GM23248 (cell line): ENCODE data around the gene TYW1B. TPM values are rescaled to one million over a fixed set of nuclear protein-coding genes. Genes with fewer than 3 reads are reported as not detected.
"Not testable (repeated sequence)": the region's sequence is repeated elsewhere in the genome, so short reads cannot be mapped to it uniquely, and the experiment has no call there.

ENCODE experiments used
- DNase-seq: peaks from one replicate; pipeline ENCODE4 v3.0.0-alpha.2; 2015
- H2AFZ ChIP-seq: fragments of 200-600 bp; sonication (generic); 2 replicates; pipeline ENCODE4 v1.6.1; 2016; ENCODE audit warnings: antibody characterized with exemption
- H3F3A ChIP-seq: fragments of 200-600 bp; sonication (generic); 2 replicates; pipeline ENCODE4 v1.6.1; 2016; ENCODE audit warnings: mild to moderate bottlenecking, antibody characterized with exemption, mixed run types; ENCODE audit not compliant: insufficient read depth
- H3K27ac ChIP-seq: fragments of 200-600 bp; sonication (generic); 2 replicates; pipeline ENCODE4 v1.5.1; 2016; ENCODE audit warnings: mild to moderate bottlenecking
- H3K27me3 ChIP-seq: fragments of 200-600 bp; sonication (generic); replicated peaks from 2 replicates; pipeline ENCODE4 v1.6.1; 2016; ENCODE audit warnings: mild to moderate bottlenecking; ENCODE audit not compliant: insufficient read depth
- H3K36me3 ChIP-seq: fragments of 200-600 bp; sonication (generic); 2 replicates; pipeline ENCODE4 v1.6.1; 2016; ENCODE audit warnings: low read depth, mild to moderate bottlenecking
- H3K4me1 ChIP-seq: fragments of 200-600 bp; sonication (generic); 2 replicates; pipeline ENCODE4 v1.6.1; 2016; ENCODE audit warnings: mild to moderate bottlenecking; ENCODE audit not compliant: insufficient read depth
- H3K4me2 ChIP-seq: fragments of 200-600 bp; sonication (generic); one replicate; pipeline ENCODE4 v1.6.1; 2016; ENCODE audit warnings: mild to moderate bottlenecking; ENCODE audit not compliant: unreplicated experiment
- H3K4me3 ChIP-seq: fragments of 200-600 bp; sonication (generic); 2 replicates; pipeline ENCODE4 v1.5.1; 2016; ENCODE audit warnings: mild to moderate bottlenecking
- H3K79me2 ChIP-seq: fragments of 200-600 bp; sonication (generic); 2 replicates; pipeline ENCODE4 v1.6.1; 2016; ENCODE audit warnings: mild to moderate bottlenecking; ENCODE audit not compliant: insufficient read depth
- H3K9ac ChIP-seq: fragments of 200-600 bp; sonication (generic); 2 replicates; pipeline ENCODE4 v1.6.1; 2016; ENCODE audit warnings: mild to moderate bottlenecking
- H3K9me2 ChIP-seq: fragments of 200-600 bp; sonication (generic); 2 replicates; pipeline ENCODE4 v1.6.1; 2016; ENCODE audit warnings: mixed run types, mild to moderate bottlenecking, moderate library complexity; ENCODE audit not compliant: insufficient read depth
- H3K9me3 ChIP-seq: fragments of 200-600 bp; sonication (generic); one replicate; pipeline ENCODE4 v1.6.1; 2017; ENCODE audit warnings: low read depth
- H4K20me1 ChIP-seq: fragments of 200-600 bp; sonication (generic); 2 replicates; pipeline ENCODE4 v1.6.0; 2016; ENCODE audit not compliant: insufficient read depth
- WGBS, 2 experiments: methylation state at CpG; one replicate each; pipeline ENCODE4 v1.1.6; 2015 to 2017; ENCODE audit warnings: low lambda C conversion rate in 2 of 2, low coverage in 1 of 2; ENCODE audit errors: missing lambda C conversion rate in 2 of 2; 5-methylcytosine and 5-hydroxymethylcytosine counted together
- in situ Hi-C: fragments of 300-500 bp; cut with MboI; formaldehyde crosslinking; loops from 2 replicates; pipeline ENCODE4 v1.15.0; 2020
- polyA plus RNA-seq: library from polyadenylated mRNA; unstranded; fragments of >200 nt; fragmentation: Nextera tagmentation; extraction: Ambion mirVana; gene quantifications from 2 replicates; pipeline ENCODE4 v1.2.1, GENCODE V29; 2016
- total RNA-seq: library from RNA; depleted of rRNA; stranded (reverse); fragments of >200 nt; shearing (Covaris generic); gene quantifications from 2 replicates; pipeline ENCODE4 v1.2.3, GENCODE V29; 2014; rRNA removed

TYW1B gene, protein sequence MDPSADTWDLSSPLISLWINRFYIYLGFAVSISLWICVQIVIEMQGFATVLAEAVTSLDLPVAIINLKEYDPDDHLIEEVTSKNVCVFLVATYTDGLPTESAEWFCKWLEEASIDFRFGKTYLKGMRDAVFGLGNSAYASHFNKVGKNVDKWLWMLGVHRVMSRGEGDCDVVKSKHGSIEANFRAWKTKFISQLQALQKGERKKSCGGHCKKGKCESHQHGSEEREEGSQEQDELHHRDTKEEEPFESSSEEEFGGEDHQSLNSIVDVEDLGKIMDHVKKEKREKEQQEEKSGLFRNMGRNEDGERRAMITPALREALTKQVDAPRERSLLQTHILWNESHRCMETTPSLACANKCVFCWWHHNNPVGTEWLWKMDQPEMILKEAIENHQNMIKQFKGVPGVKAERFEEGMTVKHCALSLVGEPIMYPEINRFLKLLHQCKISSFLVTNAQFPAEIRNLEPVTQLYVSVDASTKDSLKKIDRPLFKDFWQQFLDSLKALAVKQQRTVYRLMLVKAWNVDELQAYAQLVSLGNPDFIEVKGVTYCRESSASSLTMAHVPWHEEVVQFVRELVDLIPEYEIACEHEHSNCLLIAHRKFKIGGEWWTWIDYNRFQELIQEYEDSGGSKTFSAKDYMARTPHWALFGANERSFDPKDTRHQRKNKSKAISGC
- total RNA-seq (1.6 TPM in 1 of 2 replicates, not detected in the other), polyA plus RNA-seq (0.75 and 0.98 TPM in 2 replicates)

DNA sequence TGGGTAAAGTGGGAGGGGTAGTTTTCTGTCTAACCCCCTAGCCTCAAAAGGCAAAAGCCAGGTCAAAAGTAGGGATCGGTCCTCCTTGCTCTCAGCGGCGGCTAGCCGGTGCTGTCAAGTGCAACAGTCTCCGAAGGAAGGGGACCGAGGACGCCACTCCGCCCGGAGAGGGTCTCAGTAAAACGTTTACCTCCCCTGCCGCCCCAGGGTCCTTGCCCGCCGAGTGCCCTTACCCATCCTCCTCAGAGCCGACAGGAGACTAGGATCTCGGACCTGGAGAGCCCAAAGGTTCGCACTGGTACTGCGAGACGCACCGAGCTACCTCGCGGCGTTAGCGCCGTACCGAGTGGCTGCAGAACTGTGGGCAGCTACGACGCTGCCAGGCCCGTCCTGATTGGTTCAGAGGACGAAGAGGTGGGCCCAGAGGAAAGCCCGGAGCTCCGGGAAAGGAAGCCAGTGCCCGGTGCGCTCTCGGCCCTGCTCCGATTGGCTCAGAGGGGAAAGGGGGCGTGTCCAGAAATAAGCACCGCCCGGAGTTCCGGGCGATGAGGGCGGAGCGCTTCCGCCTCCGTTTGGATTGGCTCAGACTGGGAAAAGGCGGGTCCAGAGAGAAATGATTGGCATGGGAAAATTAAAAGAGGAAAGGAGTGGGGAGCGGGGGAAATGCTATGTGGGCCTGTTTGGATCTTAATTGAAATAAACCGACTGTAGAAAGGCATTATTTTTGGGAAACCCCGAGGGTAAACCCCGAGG, at the start of gene TYW1B:
TYW1B (minus strand) TSS at position 362 of the 753 bp plus-strand sequence; CDS start at position 237, 125 bp downstream.
- Histone ChIP-seq H3F3A (peaks cover 28% of the 10 kb centered on the region), H3K4me2 (peak within 1 kb of the TSS; percentile 94), H3K9ac (peak within 1 kb of the TSS; percentile 81), H3K79me2 (peaks cover 39% of the 10 kb centered on the region), H3K4me3 (peak within 1 kb of the TSS; percentile 84), H3K4me1 (peaks cover 22% of the 10 kb centered on the region), H3K36me3 (peaks cover 16% of the 10 kb centered on the region), H3K27ac (peak within 1 kb of the TSS; percentile 67), H2AFZ (peak within 1 kb of the TSS; percentile 95)
- H3K9me3 ChIP-seq, H4K20me1 ChIP-seq, in situ Hi-C loops, H3K9me2 ChIP-seq, H3K27me3 ChIP-seq: not testable (repeated sequence)
- 1% methylated on average over 42 to 49 of the region's 49 CpGs for WGBS, 2 experiments
- DNase-seq = peak; percentile 97

DNA sequence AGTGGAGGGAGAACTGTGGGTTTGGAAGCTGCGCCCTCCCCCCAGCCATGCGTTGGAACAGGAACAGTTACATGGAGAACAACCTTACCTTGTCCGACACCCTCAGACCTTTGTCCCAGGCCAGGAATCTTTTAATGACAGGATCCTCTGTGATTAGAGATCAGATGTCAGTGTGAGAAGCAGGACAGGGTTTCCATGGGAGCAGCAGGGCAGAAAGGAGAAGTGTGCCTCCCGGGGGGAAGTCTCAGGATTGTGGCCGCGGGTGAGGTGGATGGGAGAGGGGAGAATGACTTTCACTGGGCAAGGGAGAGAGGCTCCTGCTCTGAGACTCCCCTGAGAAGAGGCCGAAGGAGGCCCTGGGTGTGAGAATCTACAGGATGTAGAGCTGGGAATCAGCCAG, 39.6 kb upstream of the TYW1B start:
- H2AFZ ChIP-seq, H3K4me3 ChIP-seq, H3K79me2 ChIP-seq, H3K36me3 ChIP-seq, in situ Hi-C loops, H3K9me2 ChIP-seq, H4K20me1 ChIP-seq, H3K9ac ChIP-seq, H3K4me2 ChIP-seq, H3K9me3 ChIP-seq, H3K4me1 ChIP-seq, H3K27me3 ChIP-seq, DNase-seq, H3F3A ChIP-seq, H3K27ac ChIP-seq: not testable (repeated sequence)
- 37 to 43% methylated on average over 6 of the region's 7 CpGs for WGBS, 2 experiments

DNA sequence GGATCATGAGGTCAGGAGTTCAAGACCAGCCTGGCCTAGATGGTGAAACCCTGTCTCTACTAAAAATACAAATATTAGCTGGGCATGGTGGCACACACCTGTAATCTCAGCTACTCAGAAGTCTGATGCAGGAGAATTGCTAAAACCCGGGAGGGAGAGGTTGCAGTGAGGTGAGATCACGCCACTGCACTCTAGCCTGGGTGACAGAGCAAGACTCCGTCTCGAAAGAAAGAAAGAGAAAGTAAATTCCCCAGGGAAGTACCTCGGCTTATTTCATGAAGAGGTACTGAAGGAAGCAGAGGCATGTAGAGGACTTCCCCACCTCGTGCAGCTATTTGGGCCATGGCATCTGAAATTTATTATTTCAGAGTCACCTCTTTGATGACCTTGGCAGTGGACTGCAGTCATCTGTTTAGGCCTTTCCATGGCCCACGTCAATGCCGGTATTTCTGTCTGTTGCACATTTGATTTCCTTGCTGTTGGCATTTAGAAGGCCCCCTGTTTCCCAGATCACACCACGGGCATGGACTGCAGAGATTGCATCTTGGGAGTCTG, 30.9 kb upstream of the TYW1B start:
- H3K4me1 ChIP-seq, H3K4me2 ChIP-seq, H3K27ac ChIP-seq, DNase-seq, H3K79me2 ChIP-seq, H3K9me3 ChIP-seq, H3K4me3 ChIP-seq, H3F3A ChIP-seq, H3K36me3 ChIP-seq, H2AFZ ChIP-seq, H3K9me2 ChIP-seq, H3K9ac ChIP-seq, in situ Hi-C loops, H3K27me3 ChIP-seq, H4K20me1 ChIP-seq: not testable (repeated sequence)
- 50 to 56% methylated on average over 9 of the region's 9 CpGs for WGBS, 2 experiments

DNA sequence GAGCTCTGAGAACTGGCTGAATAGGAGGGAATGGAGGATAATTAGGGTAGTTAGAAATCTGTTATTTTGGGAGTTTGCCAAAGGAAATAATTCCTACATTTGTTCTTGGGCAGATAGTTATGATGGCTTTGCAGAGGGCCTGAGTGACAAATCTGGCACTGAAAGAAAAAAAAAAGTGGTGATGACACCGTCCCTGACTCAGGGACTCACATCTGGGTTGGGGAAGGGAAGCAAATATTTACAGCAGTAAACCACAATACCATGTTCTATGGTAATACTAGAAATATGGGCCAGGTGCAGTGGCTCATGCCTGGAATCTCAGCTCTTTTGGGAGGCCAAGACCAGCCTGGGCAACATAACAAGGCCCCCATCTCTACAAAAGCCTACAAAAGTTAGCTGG, 29.9 kb upstream of the TYW1B start:
- H3K36me3 ChIP-seq, H3K9me3 ChIP-seq, H3K4me2 ChIP-seq, H3K9me2 ChIP-seq, H3K9ac ChIP-seq, H3K27me3 ChIP-seq, H3K4me1 ChIP-seq, H3K27ac ChIP-seq, H3K79me2 ChIP-seq, H4K20me1 ChIP-seq, H3F3A ChIP-seq, in situ Hi-C loops, H3K4me3 ChIP-seq, H2AFZ ChIP-seq: not testable (repeated sequence)
- 0 to 7% methylated on average over 1 of the region's 1 CpG for WGBS, 2 experiments
- DNase-seq = peak; percentile 24

DNA sequence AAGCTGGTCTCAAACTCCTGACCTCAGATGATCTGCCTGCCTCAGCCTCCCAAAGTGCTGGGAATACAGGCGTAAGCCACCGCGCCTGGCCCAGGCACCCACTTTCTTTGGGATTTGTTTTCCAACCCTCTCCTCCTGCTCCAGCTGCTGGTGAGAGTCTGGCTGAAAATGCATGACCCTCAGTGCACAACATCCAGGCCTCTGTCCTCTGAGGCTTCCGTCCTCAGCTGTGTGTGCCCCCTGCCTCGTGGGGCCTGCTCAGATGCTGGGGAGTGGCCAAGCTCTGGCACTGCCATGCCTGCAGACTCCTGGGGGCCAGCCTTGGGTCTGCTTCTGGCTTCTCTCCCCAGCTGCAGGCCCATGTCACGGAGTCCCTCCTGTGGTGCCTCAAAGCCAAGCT, 27.3 kb upstream of the TYW1B start:
- H3K4me3 ChIP-seq, DNase-seq, H3K36me3 ChIP-seq, H3K79me2 ChIP-seq, H3K4me1 ChIP-seq, H3K4me2 ChIP-seq, H3K9me3 ChIP-seq, H3K9me2 ChIP-seq, H3K9ac ChIP-seq, H2AFZ ChIP-seq, H4K20me1 ChIP-seq, H3K27ac ChIP-seq, H3F3A ChIP-seq, in situ Hi-C loops, H3K27me3 ChIP-seq: not testable (repeated sequence)
- WGBS, 2 experiments = 89 to 90% methylated on average over 4 to 5 of the region's 6 CpGs

DNA sequence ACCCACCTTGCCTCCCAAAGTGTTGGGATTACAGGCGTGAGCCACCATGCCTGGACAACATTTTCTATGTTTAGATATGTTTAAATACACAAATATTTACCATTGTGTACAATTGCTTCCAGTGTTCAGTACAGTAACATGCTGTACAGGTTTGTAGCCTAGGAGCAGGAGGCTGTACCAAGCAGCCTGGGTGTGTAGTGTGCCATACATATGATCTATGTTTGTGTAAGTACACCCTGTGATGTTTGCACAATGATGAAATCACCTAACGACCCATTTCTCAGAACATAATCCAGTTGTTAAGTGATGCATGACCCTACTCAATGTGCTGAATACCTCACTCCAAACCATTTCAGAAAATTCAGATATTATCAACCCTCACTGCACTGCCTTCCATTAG, 24.9 kb upstream of the TYW1B start:
- DNase-seq, H4K20me1 ChIP-seq, H3K4me1 ChIP-seq, H3K27me3 ChIP-seq, H3K9me2 ChIP-seq, H3K4me2 ChIP-seq, H3K9ac ChIP-seq, in situ Hi-C loops, H3K9me3 ChIP-seq, H3F3A ChIP-seq, H2AFZ ChIP-seq, H3K36me3 ChIP-seq, H3K27ac ChIP-seq, H3K4me3 ChIP-seq, H3K79me2 ChIP-seq: not testable (repeated sequence)
- WGBS, 2 experiments = 40 to 57% methylated on average over 1 of the region's 2 CpGs

DNA sequence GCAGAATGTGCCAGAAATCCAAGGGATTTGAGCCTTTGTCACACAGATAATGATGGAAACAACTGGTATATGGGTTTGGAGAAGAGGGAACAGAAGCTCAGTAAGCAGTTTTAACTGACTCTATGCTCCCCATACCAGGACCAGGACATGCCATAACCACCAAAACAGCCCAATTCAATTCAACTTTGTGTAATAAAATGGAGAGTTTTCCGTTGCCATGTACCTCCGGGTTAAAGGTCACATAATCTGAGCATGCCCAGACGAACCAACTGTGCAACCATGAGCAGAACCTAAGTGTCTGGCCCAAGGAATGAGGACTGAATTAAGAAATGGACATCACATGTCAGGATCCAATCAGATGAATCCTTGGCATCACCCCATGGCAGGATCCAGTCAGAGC, 22.7 kb upstream of the TYW1B start:
- H2AFZ ChIP-seq, in situ Hi-C loops, H3K36me3 ChIP-seq, H3K4me3 ChIP-seq, H3K9ac ChIP-seq, H3K79me2 ChIP-seq, H3F3A ChIP-seq, H3K4me1 ChIP-seq, DNase-seq, H3K9me3 ChIP-seq, H3K27me3 ChIP-seq, H3K9me2 ChIP-seq, H4K20me1 ChIP-seq, H3K4me2 ChIP-seq, H3K27ac ChIP-seq: not testable (repeated sequence)
- 70 to 84% methylated on average over 3 of the region's 3 CpGs for WGBS, 2 experiments
